Activated effector memory CD4-positive, alpha-beta T cell treated with anti-CD3 and anti-CD28 coated beads, Interleukin-2, amount 50 U/mL, for 16 hours (primary cell): ENCODE measurements around the gene HELZ.
"Not testable (repeated sequence)": the region's sequence is repeated elsewhere in the genome, so short reads cannot be mapped to it uniquely, and the experiment has no call there.

Source experiments
- DNase-seq: peaks from one replicate; pipeline ENCODE4 v3.0.0-alpha.2; 2020

The HELZ gene

DNA sequence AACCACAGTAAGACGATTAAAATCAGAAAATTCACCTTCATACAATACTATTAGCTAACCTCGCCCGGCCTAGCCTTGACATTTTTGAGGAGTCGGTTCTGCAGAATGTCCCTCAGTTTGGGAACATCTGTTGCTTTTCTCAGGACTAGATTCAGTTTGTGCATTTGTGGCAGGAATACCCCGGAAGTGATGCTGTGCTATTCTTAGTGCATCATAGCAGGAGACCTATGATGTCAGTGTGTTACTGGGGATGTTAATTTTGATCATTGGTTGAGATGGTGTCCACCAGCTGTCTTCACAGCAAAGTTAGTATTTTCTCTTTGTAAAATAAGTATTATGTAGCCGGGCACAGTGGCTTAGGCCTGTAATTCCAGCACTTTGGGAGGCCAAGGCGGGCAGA is 21.5 kb upstream of the HELZ start:
- no peak for DNase-seq

DNA sequence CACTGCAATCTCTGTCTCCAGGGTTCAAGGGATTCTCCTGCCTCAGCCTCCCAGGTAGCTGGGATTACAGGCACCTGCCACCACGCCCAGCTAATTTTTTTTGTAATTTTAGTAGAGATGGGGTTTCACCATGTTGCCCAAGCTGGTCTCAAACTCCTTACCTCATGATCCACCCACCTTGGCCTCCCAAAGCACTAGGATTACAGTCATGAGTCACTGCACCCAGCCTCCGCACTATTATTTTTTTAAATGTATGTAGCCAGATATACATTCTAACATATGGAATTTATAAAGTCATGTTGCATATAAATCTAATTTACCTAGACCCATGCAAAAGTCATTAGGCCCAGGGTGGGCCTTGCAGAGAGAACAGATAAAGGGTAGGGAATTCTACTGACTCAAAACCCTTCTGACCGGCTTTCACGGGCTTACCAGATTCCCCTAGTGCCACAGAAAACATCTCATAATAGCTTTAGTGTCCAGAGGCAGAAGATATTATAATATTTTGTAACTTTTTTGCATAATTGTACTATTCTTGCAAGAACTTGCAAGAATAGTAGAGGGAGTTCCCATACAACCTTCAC is 20.5 kb upstream of the HELZ start:
- DNase-seq: no peak

DNA sequence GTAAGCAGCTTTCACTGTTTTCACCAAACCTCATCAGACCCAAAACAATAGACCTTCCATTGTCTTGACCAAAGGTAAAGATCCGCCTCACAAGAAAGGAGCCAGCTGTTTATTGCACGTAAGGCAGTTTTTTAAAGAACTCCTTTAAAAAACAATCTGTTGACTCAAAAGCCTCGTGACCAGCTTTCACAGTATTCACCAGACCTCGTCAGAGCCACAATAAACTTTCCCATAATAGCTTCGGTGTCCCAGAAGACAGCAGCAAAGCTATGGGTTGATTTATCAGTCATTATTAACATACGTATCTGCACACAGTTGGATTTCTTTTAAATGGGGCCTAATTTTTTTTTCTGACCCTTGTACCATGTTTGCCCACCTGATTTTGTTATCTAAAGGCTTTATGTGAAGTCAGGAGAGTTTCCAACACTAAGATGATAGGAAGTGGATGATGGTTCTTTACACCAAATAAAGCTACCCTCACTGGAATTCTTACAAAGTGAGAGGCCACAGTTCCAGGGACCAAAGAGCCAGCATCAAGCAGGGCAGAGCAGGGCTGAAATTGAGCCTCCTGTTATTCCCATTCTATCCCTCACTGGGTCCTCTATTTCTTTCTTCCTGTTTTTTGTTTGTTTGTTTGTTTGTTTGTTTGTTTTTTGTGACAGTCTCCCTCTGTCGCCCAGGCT is 17.6 kb upstream of the HELZ start:
- no peak for DNase-seq

DNA sequence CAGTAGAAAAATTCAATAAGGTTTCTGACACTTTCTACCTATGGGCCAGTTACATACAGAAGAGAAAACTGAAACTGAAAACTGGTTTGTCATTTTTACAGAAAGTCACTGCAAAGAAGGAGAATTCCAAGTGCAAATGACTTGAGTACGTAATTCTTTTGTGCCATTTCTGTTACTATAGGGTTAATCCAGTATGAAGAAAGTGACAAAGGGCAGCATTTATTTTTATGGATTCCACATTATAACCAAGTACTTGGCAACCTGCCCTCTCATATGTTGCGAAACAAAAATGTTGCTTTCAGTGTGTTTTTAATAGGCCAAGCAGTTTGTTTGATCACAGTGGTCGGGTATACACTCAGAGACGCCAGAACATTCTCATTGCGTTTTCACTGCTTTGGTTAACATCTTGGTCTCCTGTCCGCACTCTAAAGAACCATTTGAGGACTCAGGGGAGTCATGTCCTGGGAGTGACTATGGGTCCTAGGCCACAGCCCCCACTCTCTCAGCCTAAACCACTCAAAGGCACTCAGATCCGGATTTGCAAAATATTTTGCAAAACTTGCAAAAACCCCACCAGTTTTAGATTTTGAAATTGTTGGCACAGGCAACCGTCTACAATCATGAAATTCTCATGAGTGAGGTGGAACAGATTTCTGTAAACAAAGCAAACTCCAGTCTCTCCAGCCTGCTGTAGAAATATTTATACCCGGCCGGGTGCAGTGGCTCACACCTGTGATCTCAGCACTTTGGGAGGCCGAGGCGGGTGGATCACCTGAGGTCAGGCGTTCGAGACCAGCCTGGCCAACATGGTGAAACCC is 15.4 kb upstream of the HELZ start:
- no peak for DNase-seq

DNA sequence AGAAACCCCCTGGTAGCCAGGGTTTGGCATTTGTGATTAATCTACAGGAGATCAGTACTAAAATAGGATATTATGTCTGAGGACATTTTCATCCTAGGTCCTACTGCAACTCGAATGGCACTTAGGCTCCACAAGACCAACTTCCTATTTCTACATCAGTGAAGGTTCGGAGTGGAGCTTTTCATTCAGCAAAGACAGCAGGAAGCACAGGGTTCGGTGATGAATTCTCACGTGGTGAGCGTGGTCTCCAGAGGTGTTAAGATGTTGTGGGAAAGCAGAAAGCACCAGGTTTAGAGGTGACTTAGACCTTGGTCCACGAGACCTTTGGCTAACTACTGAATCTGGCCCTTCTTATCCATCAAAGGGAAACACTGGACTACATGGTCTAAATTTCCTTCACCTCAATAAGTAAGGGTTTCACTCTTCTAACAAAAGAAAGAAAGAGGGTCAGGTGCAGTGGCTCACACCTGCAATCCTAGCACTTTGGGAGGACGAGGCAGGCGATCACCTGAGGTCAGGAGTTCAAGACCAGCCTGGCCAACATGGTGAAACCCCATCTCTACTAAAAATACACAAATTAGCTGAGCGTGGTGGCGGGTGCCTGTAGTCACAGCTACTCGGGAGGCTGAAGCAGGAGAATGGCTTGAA is 13.9 kb upstream of the HELZ start:
- no peak for DNase-seq

DNA sequence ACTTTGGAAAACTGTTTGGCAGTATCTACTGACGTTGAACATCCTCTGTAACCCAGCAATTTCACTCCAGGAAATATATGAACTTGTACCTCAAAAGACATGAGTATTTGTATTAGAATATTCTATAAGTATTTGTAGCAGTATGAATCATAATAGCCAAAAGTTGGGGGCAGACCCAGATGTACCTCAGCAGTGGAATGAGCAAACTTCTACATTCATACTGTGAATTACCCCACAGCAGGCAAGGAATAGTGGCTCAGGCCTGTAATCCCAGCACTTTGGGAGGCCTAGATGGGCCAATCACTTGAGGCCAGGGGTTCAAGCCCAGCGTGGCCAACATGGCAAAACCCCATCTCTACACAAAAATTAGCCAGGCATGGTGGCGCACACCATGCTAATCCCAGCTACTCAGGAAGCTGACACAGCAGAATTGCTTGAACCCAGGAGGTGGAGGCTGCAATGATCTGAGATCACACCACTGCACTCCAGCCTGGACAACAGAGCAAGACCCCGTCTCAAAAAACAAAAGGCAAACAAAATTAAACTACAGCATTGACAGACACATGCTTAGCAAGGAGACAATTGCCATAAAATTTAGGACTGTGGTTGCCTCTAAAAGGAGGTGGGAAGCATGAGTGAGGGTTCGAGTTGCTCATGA is 11.2 kb upstream of the HELZ start:
- DNase-seq: no peak

DNA sequence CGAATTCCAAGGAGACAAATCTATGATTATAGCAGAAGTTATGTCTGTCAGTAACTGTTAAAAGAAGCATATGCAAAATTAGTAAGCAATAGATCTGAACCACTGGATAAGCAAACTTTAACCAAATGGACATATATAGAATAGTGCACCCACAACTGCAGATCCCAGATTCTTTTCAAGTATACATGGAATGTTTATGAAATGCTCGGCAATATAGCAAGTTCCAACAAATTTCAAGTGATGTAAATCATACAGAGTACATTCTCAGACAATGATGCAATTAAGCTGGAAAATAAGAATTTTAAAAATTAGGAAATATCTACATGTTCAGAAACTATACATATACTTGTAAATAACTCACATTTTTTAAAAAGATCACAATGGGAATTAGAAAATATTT is 8.4 kb upstream of the HELZ start:
- DNase-seq: no peak

DNA sequence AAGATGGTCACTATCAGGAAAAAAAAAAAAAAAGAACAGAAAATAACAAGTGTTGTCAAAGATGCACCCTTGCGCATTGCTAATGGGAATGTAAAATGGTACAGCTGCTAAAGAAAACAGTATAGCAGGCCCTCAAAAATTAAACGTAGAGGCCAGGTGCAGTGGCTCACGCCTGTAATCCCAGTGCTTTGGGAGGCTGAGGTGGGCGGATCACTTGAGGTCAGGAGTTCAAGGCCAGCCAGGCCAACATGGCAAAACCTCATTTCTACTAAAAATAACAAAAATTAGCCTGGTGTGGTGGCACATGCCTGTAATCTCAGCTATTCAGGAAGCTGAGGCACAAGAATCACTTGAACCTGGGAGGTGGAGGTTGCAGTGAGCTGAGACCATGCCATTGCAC is 6.6 kb upstream of the HELZ start:
- DNase-seq: not testable (repeated sequence)

DNA sequence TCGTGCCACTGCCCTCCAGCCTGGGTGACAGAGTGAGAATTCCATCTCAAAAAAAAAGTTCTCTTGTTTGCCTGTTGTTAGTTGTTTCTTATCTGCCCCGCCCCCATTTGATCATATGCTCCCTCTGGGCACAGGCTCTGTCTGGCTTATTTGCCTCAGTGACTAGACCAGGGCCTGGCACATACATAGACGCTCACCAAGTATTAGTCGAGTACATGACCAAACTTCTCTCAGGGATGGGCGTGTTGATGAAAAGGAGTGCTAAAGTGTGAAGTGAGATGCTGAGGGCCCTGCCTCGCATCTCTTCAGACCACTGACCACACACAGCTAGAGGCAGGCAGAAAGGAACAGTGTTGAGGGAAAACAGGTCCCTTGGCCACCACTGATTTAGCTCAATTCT is 3.3 kb upstream of the HELZ start:
- peak; percentile 24 for DNase-seq

DNA sequence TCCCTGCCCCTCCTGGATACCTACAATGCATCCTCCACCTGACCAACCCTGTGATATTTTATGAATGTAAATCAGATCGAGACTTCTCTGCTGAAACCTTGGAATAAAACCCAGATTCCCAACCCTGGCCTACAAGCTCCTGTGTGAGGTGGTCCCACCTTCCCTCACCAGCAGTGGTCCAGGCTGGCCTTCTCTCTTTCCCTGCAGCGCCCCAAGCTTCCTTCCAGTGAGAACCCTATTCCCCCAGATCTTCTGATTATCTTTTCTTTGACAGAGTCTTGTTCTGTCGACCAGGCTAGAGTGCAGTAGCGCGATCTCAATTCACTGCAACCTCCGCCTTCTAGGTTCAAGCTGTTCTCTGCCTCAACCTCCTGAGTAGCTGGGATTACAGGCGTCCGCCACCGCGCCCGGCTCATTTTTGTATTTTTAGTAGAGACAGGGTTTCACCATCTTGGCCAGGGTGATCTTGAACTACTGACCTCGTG is 2.5 kb upstream of the HELZ start:
- DNase-seq: peak; percentile 56

DNA sequence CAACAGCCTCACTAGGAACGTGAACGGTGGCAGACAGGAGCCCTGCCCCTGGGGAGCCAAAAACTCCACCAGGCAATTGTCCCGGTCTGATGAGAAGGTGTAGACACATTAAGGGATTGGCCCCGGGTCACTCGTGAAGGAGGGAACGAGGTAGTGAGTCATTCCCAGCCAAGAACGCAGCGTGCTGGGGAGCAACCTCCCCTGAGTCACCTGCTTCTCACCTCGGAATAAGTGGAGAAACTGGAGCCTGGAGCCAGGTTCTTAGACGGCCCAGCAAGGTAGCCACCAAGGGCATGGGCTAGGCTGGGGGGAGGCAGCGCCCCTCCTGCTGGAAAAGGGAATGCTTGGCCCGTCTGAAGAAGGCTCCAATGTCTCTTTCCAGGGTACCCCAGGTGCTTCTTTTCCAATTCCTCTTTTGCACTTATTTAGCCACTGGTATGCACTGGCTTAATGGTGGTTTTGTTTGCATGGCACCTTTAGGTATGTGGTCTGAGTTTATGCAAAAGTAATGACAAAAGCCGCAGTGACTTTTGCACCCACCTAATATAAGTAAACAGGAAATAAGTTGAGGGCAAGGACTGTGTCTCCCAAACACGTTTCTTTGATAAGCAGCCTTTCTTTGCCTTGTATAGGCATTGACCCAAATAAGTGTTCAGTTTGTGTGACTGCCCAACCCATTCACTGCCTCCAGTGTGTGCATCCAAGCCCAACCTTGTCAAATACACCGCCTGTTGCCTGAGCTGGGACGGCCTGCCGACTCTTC is 1.8 kb upstream of the HELZ start:
- DNase-seq: peak; percentile 81

DNA sequence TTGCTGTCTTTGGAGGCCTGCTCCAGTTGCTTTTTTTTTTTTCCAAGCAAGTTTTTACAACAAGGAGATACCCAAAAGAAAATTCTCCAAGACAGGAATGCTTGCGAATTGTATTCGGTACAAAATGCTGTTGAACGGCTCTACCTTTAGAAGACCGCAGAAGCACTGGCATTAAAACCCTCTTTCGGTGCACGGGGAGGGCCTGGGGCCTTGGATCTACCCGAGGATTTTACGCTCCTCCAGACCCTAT is 1.3 kb upstream of the HELZ start:
- no peak for DNase-seq

DNA sequence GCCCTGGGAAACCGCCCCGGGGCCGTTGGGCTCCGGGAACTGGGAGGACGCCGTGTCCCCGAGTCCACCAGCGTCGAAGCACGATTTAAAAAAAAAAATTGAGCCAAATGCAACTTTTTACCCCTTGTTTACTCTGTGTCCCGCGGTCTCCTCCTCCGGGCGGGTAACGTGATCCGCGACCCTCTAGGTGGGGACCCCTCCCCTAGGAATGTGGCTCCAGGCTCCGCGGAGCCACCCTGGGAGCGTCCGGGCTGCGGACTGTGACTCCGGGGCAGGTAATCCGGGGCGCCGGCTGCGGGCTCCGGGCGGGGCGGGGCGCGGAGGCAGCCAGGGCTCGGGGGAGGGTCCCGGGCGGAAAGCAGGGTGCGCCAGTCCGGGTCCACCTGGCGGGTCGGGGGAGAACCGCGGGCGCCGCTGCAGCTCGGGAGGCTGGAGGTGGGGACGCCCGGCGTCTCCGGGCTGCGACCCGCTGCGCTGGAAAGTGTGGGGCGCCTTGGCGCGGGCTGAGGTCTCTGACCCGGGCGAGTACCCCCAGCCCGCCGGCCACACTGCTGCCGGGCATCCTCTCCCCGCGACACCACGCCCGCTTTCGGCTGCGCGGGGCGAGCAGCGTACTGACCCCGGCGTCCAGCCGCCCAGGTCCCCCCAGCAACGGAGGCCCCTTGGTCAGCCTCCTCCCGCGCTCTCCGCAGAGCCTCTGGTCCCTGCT is 852 bp upstream of the HELZ start:
- DNase-seq: peak; percentile 86

DNA sequence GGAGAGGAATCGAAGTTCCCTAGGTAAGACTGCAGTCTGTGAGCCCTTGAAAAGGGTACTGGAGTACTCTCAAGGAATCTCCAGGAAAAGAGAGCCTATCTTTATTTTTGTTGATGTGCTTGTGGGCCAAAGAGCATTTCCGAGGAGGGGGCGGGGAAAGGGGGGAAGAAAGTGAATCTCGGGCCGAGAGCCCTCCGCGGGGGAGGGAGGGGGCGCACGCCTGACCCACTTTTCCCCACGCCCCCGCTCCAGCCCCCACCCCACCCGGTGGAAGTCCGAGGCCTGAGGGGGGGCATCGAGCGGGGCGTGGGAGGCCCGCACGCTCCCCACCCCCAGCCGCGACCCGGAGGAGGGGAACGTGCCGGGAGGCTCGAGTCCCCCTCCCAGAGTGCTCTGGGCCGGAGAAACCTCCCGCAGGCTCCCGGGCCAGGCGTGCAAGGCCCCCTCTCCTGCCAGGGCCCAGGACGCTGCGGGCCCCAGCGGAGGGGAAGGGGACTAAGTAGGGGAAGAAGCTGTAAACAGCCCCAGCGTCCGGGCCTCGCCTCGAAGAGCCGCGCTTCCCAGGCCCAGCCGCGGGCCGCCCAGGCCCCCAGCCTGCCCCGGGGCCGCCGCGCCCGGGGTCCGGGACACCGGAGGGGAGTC is 444 bp downstream of the HELZ start:
- DNase-seq: peak; percentile 76

DNA sequence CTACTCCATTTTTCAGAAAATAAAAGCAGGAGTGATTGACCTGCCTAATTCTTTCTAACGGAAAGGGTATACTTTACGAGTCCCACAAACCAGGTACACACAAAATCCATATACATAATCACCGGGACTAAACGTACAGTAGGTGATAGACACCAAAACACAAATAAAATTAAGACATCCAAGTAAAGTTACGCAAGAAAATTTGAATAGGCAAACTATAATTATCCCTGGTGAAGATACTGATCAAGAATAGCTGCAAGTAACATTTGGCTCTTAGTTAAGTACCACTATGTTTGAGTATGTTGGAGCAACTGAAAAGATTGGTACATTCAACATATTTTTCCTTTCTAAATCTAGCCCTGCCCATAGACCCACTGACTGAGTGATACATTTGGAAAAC is 1.7 kb downstream of the HELZ start:
- DNase-seq: no peak

DNA sequence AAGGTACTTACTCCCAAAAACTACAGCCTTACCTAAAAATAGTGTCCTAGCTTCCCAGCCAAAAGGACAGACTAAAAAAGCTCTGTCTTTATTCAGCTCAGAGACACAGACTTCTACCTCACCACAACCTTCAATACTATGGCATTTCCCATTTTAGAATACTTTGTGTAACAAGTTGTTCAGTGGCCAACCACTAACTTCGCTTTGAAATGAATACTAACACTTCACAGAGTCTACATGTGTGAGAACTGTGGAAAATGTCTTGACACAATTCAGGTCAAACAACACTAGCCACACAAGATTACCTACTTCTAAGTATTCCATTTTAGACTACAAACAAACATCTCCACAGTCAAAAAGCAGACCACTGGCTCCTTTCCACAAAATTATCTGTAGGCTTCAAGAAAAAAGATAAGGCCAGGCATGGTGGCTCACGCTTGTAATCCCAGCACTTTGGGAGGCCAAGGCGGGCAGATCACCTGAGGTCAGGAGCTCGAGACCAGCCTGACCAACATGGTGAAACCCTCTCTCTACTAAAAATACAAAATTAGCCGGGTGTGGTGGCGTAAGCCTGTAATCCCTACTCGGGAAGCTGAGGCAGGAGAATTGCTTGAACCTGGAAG is 3.2 kb downstream of the HELZ start:
- DNase-seq: no peak

DNA sequence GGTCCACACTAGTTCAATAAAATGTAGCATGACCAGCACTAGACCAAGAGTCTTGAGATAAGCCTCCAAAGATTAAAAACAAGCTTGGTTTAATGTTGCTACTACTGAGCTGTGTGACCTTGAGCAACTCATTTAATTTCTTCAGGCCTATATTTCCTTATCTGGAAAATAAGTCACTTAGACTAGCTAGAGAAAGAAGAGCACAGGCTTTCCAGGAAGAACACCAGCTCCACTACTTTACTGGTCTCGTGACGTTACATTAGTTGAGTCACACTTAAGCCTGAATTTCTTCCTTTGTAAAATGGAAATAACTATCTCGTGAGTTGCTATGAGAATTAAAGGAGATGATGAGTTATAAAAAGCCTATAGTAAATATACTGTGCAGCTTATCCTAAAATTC is 5.4 kb downstream of the HELZ start:
- no peak for DNase-seq

DNA sequence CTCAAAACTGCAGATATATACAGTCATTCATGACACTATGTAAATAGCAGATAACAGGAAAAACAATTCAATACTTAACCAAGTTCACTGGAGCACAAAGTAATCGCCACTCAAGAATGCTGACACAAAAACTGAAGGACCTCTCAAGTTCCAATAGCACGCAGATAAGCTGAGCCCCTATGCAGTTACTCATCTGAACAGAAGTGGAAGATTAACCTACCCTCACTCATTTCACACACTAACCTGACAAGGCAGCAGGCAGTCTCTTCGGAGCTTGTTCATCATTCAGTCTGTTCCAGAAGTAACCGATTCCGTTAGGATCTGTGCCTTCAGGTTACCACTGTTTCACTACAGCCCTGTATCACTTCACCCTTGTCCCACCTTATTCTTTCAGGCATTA is 6.0 kb downstream of the HELZ start:
- no peak for DNase-seq

DNA sequence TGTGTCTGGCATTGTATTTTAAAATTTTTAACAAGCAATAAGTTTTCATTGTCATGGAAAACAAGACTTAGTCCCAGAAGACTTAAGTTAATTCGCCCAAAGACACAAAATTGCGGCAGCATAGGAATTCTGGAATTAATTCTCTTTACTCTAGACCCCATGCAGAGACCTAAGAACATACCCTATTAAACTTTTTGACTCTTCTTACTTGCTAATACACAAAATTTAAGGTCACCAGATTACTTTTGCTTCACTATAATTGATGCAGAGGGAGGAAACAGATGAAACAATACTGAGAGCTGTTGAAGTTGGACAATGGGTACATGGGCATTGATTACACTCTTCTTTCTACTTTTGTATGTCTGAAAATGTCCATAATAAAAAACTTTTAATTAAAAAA is 12.6 kb downstream of the HELZ start:
- DNase-seq: no peak

DNA sequence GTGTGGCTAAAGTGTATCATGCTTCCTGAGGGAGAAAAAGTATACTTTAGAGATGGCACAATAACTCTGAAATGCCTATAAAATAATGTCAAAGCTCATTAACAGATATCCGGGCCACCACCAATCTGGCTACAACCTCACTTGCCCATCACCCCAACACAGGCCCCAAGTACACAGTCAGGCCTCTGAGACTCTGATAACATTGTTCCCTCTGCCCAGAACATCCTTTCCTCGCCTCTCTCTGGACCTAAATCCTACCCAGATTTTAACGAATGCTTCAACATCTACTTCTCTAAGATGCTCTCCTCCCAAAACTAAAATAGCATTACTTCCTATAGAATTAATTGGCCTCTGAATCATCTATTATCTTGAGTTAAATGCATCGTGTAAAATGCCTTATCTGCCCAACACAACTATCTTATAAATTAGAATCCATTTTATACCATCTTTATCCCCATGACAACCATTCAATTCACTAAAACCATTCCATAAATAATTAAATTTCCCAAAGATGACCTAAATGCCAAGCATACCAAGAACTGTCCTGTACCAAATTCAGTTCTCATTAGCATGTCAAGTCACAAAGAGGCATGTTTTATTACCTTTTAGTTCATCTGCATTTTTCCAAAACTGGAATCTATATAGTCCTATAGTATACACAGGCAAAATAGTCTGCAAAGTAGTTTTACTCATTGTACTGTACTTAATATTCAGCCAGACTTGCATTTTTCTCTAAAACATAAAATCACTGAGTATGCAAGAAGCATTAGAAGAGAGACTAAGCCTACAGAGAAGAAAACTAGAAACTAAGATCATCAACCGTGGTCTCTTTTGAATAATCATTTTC is 15.7 kb downstream of the HELZ start:
- no peak for DNase-seq
